Activated CD4-positive, alpha-beta T cell treated with anti-CD3 and anti-CD28 coated beads for 1 hour (primary cell): Measurements from ENCODE around the gene RAB6A.
"Not testable (repeated sequence)": the region's sequence is repeated elsewhere in the genome, so short reads cannot be mapped to it uniquely, and the experiment has no call there.

Experiments
- DNase-seq: peaks from one replicate; pipeline ENCODE4 v3.0.0-alpha.2; 2020

Gene RAB6A

GRCh38 chr11:73760679-73761402, at the start of gene RAB6A:
Gene RAB6A, minus strand, starts transcription at chr11:73761074. Its CDS starts 439 bp downstream, at chr11:73760635.
- DNase-seq: peak; percentile 99

- DNase-seq: no peak
Observed at GRCh38 chr11:73810637-73811036, 49.8 kb upstream of the RAB6A start.

- no peak for DNase-seq
Observed at GRCh38 chr11:73808052-73808451, 47.2 kb upstream of the RAB6A start.

- no peak for DNase-seq
Observed at GRCh38 chr11:73804712-73805111, 43.8 kb upstream of the RAB6A start.

GRCh38 chr11:73801136-73801535, 40.3 kb upstream of the RAB6A start:
- DNase-seq: no peak

GRCh38 chr11:73800276-73800806, 39.5 kb upstream of the RAB6A start:
- DNase-seq: no peak

GRCh38 chr11:73797457-73797856, 36.6 kb upstream of the RAB6A start:
- DNase-seq: no peak

- no peak for DNase-seq
Observed at GRCh38 chr11:73795925-73796632, 35.2 kb upstream of the RAB6A start.

- DNase-seq: no peak
Observed at GRCh38 chr11:73792584-73792983, 31.7 kb upstream of the RAB6A start.

- DNase-seq: no peak
Observed at GRCh38 chr11:73789279-73789670, 28.4 kb upstream of the RAB6A start.

GRCh38 chr11:73787643-73788558, 27.0 kb upstream of the RAB6A start, which contains the start of gene MRPL48:
Gene MRPL48, plus strand, starts transcription at chr11:73787874. Its CDS starts 98 bp downstream, at chr11:73787972.
- DNase-seq: peak; percentile 78

GRCh38 chr11:73787051-73787642, 26.3 kb upstream of the RAB6A start:
- no peak for DNase-seq

GRCh38 chr11:73785467-73785866, 24.6 kb upstream of the RAB6A start:
- not testable (repeated sequence) for DNase-seq

- no peak for DNase-seq
Observed at GRCh38 chr11:73784734-73785133, 23.9 kb upstream of the RAB6A start.

GRCh38 chr11:73784080-73784634, 23.3 kb upstream of the RAB6A start:
- DNase-seq: no peak

- no peak for DNase-seq
Observed at GRCh38 chr11:73783483-73784020, 22.7 kb upstream of the RAB6A start.

GRCh38 chr11:73781303-73781702, 20.4 kb upstream of the RAB6A start:
- DNase-seq: no peak

GRCh38 chr11:73779084-73779902, 18.4 kb upstream of the RAB6A start:
- DNase-seq: peak; percentile 94

GRCh38 chr11:73770811-73771210, 9.9 kb upstream of the RAB6A start:
- not testable (repeated sequence) for DNase-seq

- DNase-seq: no peak
Observed at GRCh38 chr11:73766763-73767162, 5.9 kb upstream of the RAB6A start.

GRCh38 chr11:73762732-73763131, 1.9 kb upstream of the RAB6A start:
- DNase-seq: no peak
